ENCODE measurements around the gene SORCS1.

GRCh38 chr10:107168738-107169137, 4.2 kb upstream of the SORCS1 start:
- TF ChIP-seq REST (IDR thresholded peaks at IDR 0.05; ENCODE audit: unreplicated experiment) (no peak), CTCF (conservative IDR thresholded peaks at IDR 0.05; ENCODE audit: low read depth in 2 of 2) (no peak), JUNB (IDR thresholded peaks at IDR 0.05; ENCODE audit: unreplicated experiment) (no peak), POLR2AphosphoS5 (IDR thresholded peaks at IDR 0.05; ENCODE audit: low read depth) (no peak), ETS1 (IDR thresholded peaks at IDR 0.05) (no peak), EZH2 (IDR thresholded peaks at IDR 0.05; ENCODE audit: low read depth, unreplicated experiment) (no peak), EZH2phosphoT487 (IDR thresholded peaks at IDR 0.05; ENCODE audit: unreplicated experiment) (no peak), CREB1 (CRISPR knock-in tag; IDR thresholded peaks at IDR 0.05; ENCODE audit: low read depth) (no peak), ZNF331 (CRISPR knock-in tag; IDR thresholded peaks at IDR 0.05; ENCODE audit: low read depth) (no peak), STAT1 (IDR thresholded peaks at IDR 0.05; ENCODE audit: unreplicated experiment) (no peak), ZNF114 (CRISPR knock-in tag; IDR thresholded peaks at IDR 0.05) (no peak), NANOG (IDR thresholded peaks at IDR 0.05; ENCODE audit: borderline replicate concordance) (no peak), ZNF462 (CRISPR knock-in tag; IDR thresholded peaks at IDR 0.05) (no peak)

Measured in GM23338 (cell line).